Neuronal stem cell (in vitro differentiated cells): ENCODE results near the gene APLP2.

ENCODE experiments used
- DNase-seq: peaks from one replicate; pipeline ENCODE4 v3.0.0-alpha.2; 2013; ENCODE audit warnings: low spot score
- H2AFZ ChIP-seq: one replicate; pipeline ENCODE4 v1.6.1; 2013; ENCODE audit warnings: mild to moderate bottlenecking, low read length, inconsistent platforms
- H2AK5ac ChIP-seq: 2 replicates; pipeline ENCODE4 v1.6.1; 2013; ENCODE audit warnings: low read depth, mild to moderate bottlenecking, inconsistent platforms, low read length, moderate library complexity, mixed read lengths
- H2BK120ac ChIP-seq: 2 replicates; pipeline ENCODE4 v1.6.1; 2013; ENCODE audit warnings: low read depth, mild to moderate bottlenecking, inconsistent platforms, low read length, moderate library complexity, mixed read lengths
- H2BK12ac ChIP-seq: one replicate; pipeline ENCODE4 v1.6.1; 2013; ENCODE audit warnings: low read length, inconsistent platforms
- H2BK15ac ChIP-seq: 2 replicates; pipeline ENCODE4 v1.6.1; 2013; ENCODE audit warnings: mild to moderate bottlenecking, low read length, inconsistent platforms, mixed read lengths
- H2BK5ac ChIP-seq: one replicate; pipeline ENCODE4 v1.6.1; 2013; ENCODE audit warnings: inconsistent platforms, mild to moderate bottlenecking, low read length, moderate library complexity
- H3K14ac ChIP-seq: one replicate; pipeline ENCODE4 v1.6.1; 2013; ENCODE audit warnings: low read length, inconsistent platforms
- H3K18ac ChIP-seq: 2 replicates; pipeline ENCODE4 v1.6.1; 2013; ENCODE audit warnings: low read length, inconsistent platforms
- H3K23ac ChIP-seq: 2 replicates; pipeline ENCODE4 v1.6.1; 2013; ENCODE audit warnings: low read depth, mild to moderate bottlenecking, mixed read lengths, low read length, inconsistent platforms; ENCODE audit not compliant: poor library complexity
- H3K27ac ChIP-seq: replicated peaks from 3 replicates; pipeline ENCODE4 v1.5.1; 2013; ENCODE audit warnings: low read length, inconsistent platforms
- H3K27me3 ChIP-seq, 3 experiments: 2 replicates each; pipeline ENCODE4 v1.6.1; 2013; ENCODE audit warnings: low read length in 3 of 3, mild to moderate bottlenecking in 2 of 3, inconsistent platforms in 1 of 3, low read depth in 1 of 3, mixed read lengths in 1 of 3, moderate library complexity in 1 of 3; ENCODE audit not compliant: control insufficient read depth in 3 of 3, insufficient read depth in 3 of 3
- H3K36me3 ChIP-seq, 2 donors: replicated peaks in 1 of 2; 2 replicates each; pipeline ENCODE4 v1.6.1; 2013; ENCODE audit warnings: low read length in 2 of 2; ENCODE audit not compliant: control insufficient read depth in 2 of 2, insufficient read depth in 2 of 2
- H3K4ac ChIP-seq: 2 replicates; pipeline ENCODE4 v1.6.1; 2013; ENCODE audit warnings: inconsistent platforms, mild to moderate bottlenecking, low read length, moderate library complexity
- H3K4me1 ChIP-seq, 2 donors: 1 replicate in 1 of 2; 2 replicates in 1 of 2; pipeline ENCODE4 v1.6.1; 2013; ENCODE audit warnings: low read length in 2 of 2, low read depth in 1 of 2; ENCODE audit not compliant: control insufficient read depth in 2 of 2, insufficient read depth in 1 of 2
- H3K4me2 ChIP-seq: one replicate; pipeline ENCODE4 v1.6.1; 2013; ENCODE audit warnings: mild to moderate bottlenecking, low read length, inconsistent platforms; ENCODE audit not compliant: insufficient read depth, poor library complexity, severe bottlenecking
- H3K4me3 ChIP-seq, 2 donors: 2 replicates each; pipeline ENCODE4 v1.5.1; 2013; ENCODE audit warnings: low read length in 2 of 2, mild to moderate bottlenecking in 2 of 2, inconsistent platforms in 1 of 2, moderate library complexity in 1 of 2
- H3K79me1 ChIP-seq: one replicate; pipeline ENCODE4 v1.6.1; 2013; ENCODE audit warnings: low read depth, mild to moderate bottlenecking, inconsistent platforms, low read length, moderate library complexity
- H3K9ac ChIP-seq: one replicate; pipeline ENCODE4 v1.6.1; 2013; ENCODE audit warnings: mild to moderate bottlenecking, low read depth, low read length, inconsistent platforms; ENCODE audit not compliant: poor library complexity
- H3K9me3 ChIP-seq, 2 donors: replicated peaks in 1 of 2; 2 replicates each; pipeline versions ENCODE3 to v1.6.1; 2013; ENCODE audit warnings: low read length in 2 of 2, mild to moderate bottlenecking in 2 of 2, inconsistent platforms in 1 of 2, low read depth in 1 of 2, mixed read lengths in 1 of 2, moderate library complexity in 1 of 2; ENCODE audit not compliant: control insufficient read depth in 2 of 2, insufficient read depth in 1 of 2
- H4K8ac ChIP-seq: one replicate; pipeline ENCODE4 v1.6.1; 2013; ENCODE audit warnings: low read depth, mild to moderate bottlenecking, inconsistent platforms, low read length, moderate library complexity
- H4K91ac ChIP-seq: one replicate; pipeline ENCODE4 v1.6.1; 2013; ENCODE audit warnings: low read length, low read depth, mild to moderate bottlenecking, inconsistent platforms; ENCODE audit not compliant: poor library complexity
- WGBS, 2 donors: extraction: QIAGEN DNeasy Blood & Tissue Kit; methylation state at CpG; one replicate each; pipeline ENCODE4 v1.1.7; 2013; ENCODE audit warnings: missing lambda C conversion rate in 2 of 2, mixed read lengths in 1 of 2; ENCODE audit not compliant: insufficient read length in 2 of 2, insufficient replicate concordance in 1 of 2; ENCODE audit errors: extremely low coverage in 2 of 2; 5-methylcytosine and 5-hydroxymethylcytosine counted together

APLP2 gene

DNA sequence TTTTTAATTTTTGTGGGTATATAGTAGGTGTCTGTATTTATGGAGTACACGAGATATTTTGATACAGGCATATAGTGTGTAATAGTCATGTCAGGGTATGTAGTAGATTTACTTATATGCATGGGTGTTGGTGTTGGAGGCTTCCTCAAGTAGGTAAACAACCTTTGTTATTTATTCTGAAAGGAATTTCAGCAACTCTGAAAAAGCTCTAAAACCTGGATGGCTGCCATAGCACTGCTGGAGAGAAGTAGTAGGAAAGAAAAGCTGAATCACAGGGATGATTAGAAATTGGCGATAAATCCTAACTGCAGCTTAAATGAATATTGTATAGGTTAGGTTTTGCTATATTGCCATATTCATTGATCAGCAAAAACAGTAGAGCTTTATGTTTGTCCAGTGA lies 45.5 kb downstream of the APLP2 start:
- DNase-seq: no peak

DNA sequence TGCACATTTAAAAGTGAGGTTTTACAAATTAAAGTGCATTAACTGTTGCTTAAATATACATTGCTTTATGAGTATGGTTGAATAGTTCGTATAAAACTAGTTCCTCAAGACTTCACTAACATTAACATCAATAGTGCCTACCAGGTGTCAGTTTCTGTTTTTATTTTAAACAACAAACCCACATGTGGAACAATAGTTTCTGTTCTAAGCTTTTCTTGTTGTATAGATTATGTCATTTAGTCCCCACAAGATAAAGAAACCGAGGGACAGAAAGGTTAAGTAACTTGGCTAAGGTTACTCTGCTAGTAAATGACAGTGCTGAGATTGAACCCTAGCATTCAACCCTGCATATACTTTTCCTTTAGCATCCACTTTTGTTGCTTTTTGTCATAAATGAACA lies 48.5 kb downstream of the APLP2 start:
- no CpG with 5 or more reads among the region's 2 CpGs for WGBS, 2 donors

More for the DNA sequence above, 45.5 kb downstream of the APLP2 start:
- Histone ChIP-seq H2AFZ (no peak overlapping the region), H3K9me3 (no peaks in the 10 kb centered on the region), H3K4me2 (no peak overlapping the region), H3K9ac (no peak overlapping the region), H3K18ac (no peak overlapping the region), H3K36me3 (peaks cover 25 to 96% of the 10 kb centered on the region in 2 donors), H3K4ac (no peak overlapping the region), H3K4me1 (no peaks in the 10 kb centered on the region), H2BK15ac (no peak overlapping the region), H2BK5ac (no peak overlapping the region), H4K91ac (no peak overlapping the region), H3K23ac (no peak overlapping the region), H4K8ac (no peak overlapping the region), H3K79me1 (peaks cover 11% of the 10 kb centered on the region), H3K4me3 (no peak overlapping the region), H3K14ac (no peak overlapping the region), H2AK5ac (no peak overlapping the region), H2BK120ac (no peak overlapping the region), H2BK12ac (no peak overlapping the region), H3K27me3 (no peaks in the 10 kb centered on the region), H3K27ac (no peak overlapping the region)
- WGBS, 2 donors: no CpG with 5 or more reads among the region's 2 CpGs

GRCh38 chr11:130118636-130119387 lies 49.1 kb downstream of the APLP2 start:
- no peak overlapping the region for H3K4me2 ChIP-seq
- no peak overlapping the region for H2BK5ac ChIP-seq
- no CpG with 5 or more reads among the region's 9 CpGs for WGBS, 2 donors
- peaks cover 6% of the 10 kb centered on the region for H3K79me1 ChIP-seq
- H3K4me1 ChIP-seq: no peaks in the 10 kb centered on the region
- H3K18ac ChIP-seq: no peak overlapping the region
- no peak overlapping the region for H2BK12ac ChIP-seq
- H4K8ac ChIP-seq: no peak overlapping the region
- no peak overlapping the region for H3K27ac ChIP-seq
- no peaks in the 10 kb centered on the region for H3K27me3 ChIP-seq
- peak overlapping the region; percentile 1 for H3K23ac ChIP-seq
- no peak overlapping the region for H3K4ac ChIP-seq
- no peak overlapping the region for H2BK15ac ChIP-seq
- H3K14ac ChIP-seq: no peak overlapping the region
- no peak overlapping the region for H2AK5ac ChIP-seq
- no peaks in the 10 kb centered on the region for H3K9me3 ChIP-seq
- H2BK120ac ChIP-seq: no peak overlapping the region
- H3K36me3 ChIP-seq: peaks cover 36 to 96% of the 10 kb centered on the region in 2 donors
- no peak overlapping the region for H3K9ac ChIP-seq
- no peak for DNase-seq
- no peak overlapping the region for H4K91ac ChIP-seq
- no peak overlapping the region for H2AFZ ChIP-seq
- no peak overlapping the region for H3K4me3 ChIP-seq

More for the DNA sequence above, 48.5 kb downstream of the APLP2 start:
- Histone ChIP-seq H2BK120ac (no peak overlapping the region), H2BK15ac (no peak overlapping the region), H3K9ac (no peak overlapping the region), H3K23ac (no peak overlapping the region), H4K91ac (no peak overlapping the region), H3K27me3 (no peaks in the 10 kb centered on the region), H4K8ac (no peak overlapping the region), H3K4me1 (no peaks in the 10 kb centered on the region), H3K4me3 (no peak overlapping the region), H3K36me3 (peaks cover 32 to 96% of the 10 kb centered on the region in 2 donors), H2AK5ac (no peak overlapping the region), H3K79me1 (peaks cover 8% of the 10 kb centered on the region), H3K27ac (no peak overlapping the region), H3K4me2 (no peak overlapping the region), H3K4ac (no peak overlapping the region), H3K14ac (no peak overlapping the region), H2BK5ac (no peak overlapping the region), H2BK12ac (no peak overlapping the region), H3K9me3 (no peaks in the 10 kb centered on the region), H2AFZ (no peak overlapping the region), H3K18ac (no peak overlapping the region)
- no peak for DNase-seq

- Histone ChIP-seq H3K4me1 (no peaks in the 10 kb centered on the region), H3K36me3 (peaks cover 35 to 96% of the 10 kb centered on the region in 2 donors), H3K23ac (no peak overlapping the region), H4K8ac (no peak overlapping the region), H2AFZ (no peak overlapping the region), H3K4ac (no peak overlapping the region), H3K9me3 (no peaks in the 10 kb centered on the region), H2AK5ac (no peak overlapping the region), H2BK5ac (no peak overlapping the region), H3K9ac (no peak overlapping the region), H3K14ac (no peak overlapping the region), H3K4me2 (no peak overlapping the region), H2BK15ac (no peak overlapping the region), H2BK120ac (no peak overlapping the region), H3K79me1 (peaks cover 5% of the 10 kb centered on the region), H3K18ac (no peak overlapping the region), H3K4me3 (no peak overlapping the region), H2BK12ac (no peak overlapping the region), H3K27me3 (no peaks in the 10 kb centered on the region), H4K91ac (no peak overlapping the region), H3K27ac (no peak overlapping the region)
- WGBS, 2 donors: no CpG with 5 or more reads among the region's 5 CpGs
- no peak for DNase-seq
Measured at GRCh38 chr11:130120045-130120444, 50.4 kb downstream of the APLP2 start.
